ENCODE measurements around the gene IER5L.

DNA sequence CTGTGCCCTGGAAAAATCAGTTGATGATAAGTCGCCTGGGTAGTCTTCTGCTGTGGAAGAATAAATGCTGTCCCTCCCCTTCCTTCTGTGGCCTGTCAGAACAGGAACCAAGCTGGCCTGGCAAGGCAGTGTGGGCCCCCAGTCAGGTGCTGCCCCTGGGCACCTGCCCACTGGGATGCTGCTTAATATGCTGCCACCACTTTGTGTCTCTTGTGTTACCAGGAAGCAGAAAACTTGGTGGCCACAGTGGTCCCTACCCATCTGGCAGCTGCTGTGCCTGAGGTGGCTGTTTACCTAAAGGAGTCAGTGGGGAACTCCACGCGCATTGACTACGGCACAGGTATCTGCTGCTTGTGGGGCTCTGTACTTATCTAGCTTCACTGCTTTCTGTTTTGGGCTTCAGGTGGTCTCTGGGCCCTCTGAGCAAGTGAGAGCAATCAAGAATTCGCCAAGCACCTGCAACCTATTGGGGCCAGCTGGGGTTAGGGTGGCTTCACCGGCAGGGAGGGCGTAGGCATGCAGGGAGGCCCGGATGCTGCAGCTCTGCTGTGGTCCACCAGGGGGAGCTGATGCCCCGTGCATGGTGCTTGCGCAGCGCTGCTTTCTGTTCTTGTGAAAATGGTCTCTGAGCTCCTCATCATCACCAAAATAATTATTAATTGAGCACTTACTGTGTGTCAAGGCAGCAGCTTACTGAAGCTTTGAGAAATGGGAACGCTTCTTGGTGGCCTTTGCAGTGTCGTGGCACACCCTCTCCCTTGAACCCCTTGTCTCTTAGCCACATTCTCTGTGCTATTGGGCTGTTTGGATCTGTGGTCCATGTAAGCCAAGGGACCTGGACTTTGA lies 46.5 kb downstream of the IER5L start:
- TF ChIP-seq, protein P1, sequence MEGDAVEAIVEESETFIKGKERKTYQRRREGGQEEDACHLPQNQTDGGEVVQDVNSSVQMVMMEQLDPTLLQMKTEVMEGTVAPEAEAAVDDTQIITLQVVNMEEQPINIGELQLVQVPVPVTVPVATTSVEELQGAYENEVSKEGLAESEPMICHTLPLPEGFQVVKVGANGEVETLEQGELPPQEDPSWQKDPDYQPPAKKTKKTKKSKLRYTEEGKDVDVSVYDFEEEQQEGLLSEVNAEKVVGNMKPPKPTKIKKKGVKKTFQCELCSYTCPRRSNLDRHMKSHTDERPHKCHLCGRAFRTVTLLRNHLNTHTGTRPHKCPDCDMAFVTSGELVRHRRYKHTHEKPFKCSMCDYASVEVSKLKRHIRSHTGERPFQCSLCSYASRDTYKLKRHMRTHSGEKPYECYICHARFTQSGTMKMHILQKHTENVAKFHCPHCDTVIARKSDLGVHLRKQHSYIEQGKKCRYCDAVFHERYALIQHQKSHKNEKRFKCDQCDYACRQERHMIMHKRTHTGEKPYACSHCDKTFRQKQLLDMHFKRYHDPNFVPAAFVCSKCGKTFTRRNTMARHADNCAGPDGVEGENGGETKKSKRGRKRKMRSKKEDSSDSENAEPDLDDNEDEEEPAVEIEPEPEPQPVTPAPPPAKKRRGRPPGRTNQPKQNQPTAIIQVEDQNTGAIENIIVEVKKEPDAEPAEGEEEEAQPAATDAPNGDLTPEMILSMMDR (IDR thresholded peaks at IDR 0.05; ENCODE audit: insufficient read depth, low read length): peak; percentile 99
- TF ChIP-seq, protein P2, sequence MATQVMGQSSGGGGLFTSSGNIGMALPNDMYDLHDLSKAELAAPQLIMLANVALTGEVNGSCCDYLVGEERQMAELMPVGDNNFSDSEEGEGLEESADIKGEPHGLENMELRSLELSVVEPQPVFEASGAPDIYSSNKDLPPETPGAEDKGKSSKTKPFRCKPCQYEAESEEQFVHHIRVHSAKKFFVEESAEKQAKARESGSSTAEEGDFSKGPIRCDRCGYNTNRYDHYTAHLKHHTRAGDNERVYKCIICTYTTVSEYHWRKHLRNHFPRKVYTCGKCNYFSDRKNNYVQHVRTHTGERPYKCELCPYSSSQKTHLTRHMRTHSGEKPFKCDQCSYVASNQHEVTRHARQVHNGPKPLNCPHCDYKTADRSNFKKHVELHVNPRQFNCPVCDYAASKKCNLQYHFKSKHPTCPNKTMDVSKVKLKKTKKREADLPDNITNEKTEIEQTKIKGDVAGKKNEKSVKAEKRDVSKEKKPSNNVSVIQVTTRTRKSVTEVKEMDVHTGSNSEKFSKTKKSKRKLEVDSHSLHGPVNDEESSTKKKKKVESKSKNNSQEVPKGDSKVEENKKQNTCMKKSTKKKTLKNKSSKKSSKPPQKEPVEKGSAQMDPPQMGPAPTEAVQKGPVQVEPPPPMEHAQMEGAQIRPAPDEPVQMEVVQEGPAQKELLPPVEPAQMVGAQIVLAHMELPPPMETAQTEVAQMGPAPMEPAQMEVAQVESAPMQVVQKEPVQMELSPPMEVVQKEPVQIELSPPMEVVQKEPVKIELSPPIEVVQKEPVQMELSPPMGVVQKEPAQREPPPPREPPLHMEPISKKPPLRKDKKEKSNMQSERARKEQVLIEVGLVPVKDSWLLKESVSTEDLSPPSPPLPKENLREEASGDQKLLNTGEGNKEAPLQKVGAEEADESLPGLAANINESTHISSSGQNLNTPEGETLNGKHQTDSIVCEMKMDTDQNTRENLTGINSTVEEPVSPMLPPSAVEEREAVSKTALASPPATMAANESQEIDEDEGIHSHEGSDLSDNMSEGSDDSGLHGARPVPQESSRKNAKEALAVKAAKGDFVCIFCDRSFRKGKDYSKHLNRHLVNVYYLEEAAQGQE (IDR thresholded peaks at IDR 0.05; ENCODE audit: insufficient replicate concordance, low read depth): no peak

All from HL-60 (cell line).